ENCODE results near the gene ELAC2.

The ELAC2 gene

GRCh38 chr17:12955521-12955920 lies 62.3 kb downstream of the ELAC2 start:
- H3K9me3 ChIP-seq (ENCODE audit: insufficient read depth, low read length) = no peaks in the 10 kb centered on the region
- no peak overlapping the region for H3K4me3 ChIP-seq (ENCODE audit: insufficient read length, low read depth)
- H3K4me1 ChIP-seq (ENCODE audit: insufficient read depth, insufficient read length) = no peaks in the 10 kb centered on the region
- no peak for DNase-seq (ENCODE audit: low read depth, low spot score)
- peaks cover 25% of the 10 kb centered on the region for H3K36me3 ChIP-seq (ENCODE audit: insufficient read depth, insufficient read length, low read length)
- TF ChIP-seq ZNF274 (IDR thresholded peaks at IDR 0.05; ENCODE audit: low read depth, low read length) (no peak), SUZ12 (IDR thresholded peaks at IDR 0.05; ENCODE audit: extremely low read depth, insufficient read depth, insufficient read length) (no peak), YY1 (IDR thresholded peaks at IDR 0.05; ENCODE audit: insufficient read depth, insufficient read length) (no peak)
- no peaks in the 10 kb centered on the region for H3K27me3 ChIP-seq (ENCODE audit: insufficient read depth, insufficient read length)
- no peak overlapping the region for H3K9ac ChIP-seq (ENCODE audit: insufficient read length, low read depth)

- Histone ChIP-seq H3K27me3 (ENCODE audit: insufficient read depth, insufficient read length) (no peaks in the 10 kb centered on the region), H3K4me1 (ENCODE audit: insufficient read depth, insufficient read length) (no peaks in the 10 kb centered on the region), H3K4me3 (ENCODE audit: insufficient read length, low read depth) (no peak overlapping the region), H3K9me3 (ENCODE audit: insufficient read depth, low read length) (no peaks in the 10 kb centered on the region), H3K36me3 (ENCODE audit: insufficient read depth, insufficient read length, low read length) (peaks cover 30% of the 10 kb centered on the region), H3K9ac (ENCODE audit: insufficient read length, low read depth) (no peak overlapping the region)
- no peak for TF ChIP-seq YY1 (IDR thresholded peaks at IDR 0.05; ENCODE audit: insufficient read depth, insufficient read length)
- no peak for TF ChIP-seq ZNF274 (IDR thresholded peaks at IDR 0.05; ENCODE audit: low read depth, low read length)
- TF ChIP-seq SUZ12 (IDR thresholded peaks at IDR 0.05; ENCODE audit: extremely low read depth, insufficient read depth, insufficient read length) = no peak
- no peak for DNase-seq (ENCODE audit: low read depth, low spot score)
Measured at GRCh38 chr17:12953156-12953555, 64.7 kb downstream of the ELAC2 start.

- TF ChIP-seq ZNF274 (IDR thresholded peaks at IDR 0.05; ENCODE audit: low read depth, low read length) = no peak
- TF ChIP-seq SUZ12 (IDR thresholded peaks at IDR 0.05; ENCODE audit: extremely low read depth, insufficient read depth, insufficient read length) = no peak
- TF ChIP-seq YY1 (IDR thresholded peaks at IDR 0.05; ENCODE audit: insufficient read depth, insufficient read length) = no peak
- Histone ChIP-seq H3K27me3 (ENCODE audit: insufficient read depth, insufficient read length) (no peaks in the 10 kb centered on the region), H3K9me3 (ENCODE audit: insufficient read depth, low read length) (no peaks in the 10 kb centered on the region), H3K4me1 (ENCODE audit: insufficient read depth, insufficient read length) (no peaks in the 10 kb centered on the region), H3K4me3 (ENCODE audit: insufficient read length, low read depth) (no peak overlapping the region), H3K36me3 (ENCODE audit: insufficient read depth, insufficient read length, low read length) (peaks cover 26% of the 10 kb centered on the region), H3K9ac (ENCODE audit: insufficient read length, low read depth) (no peak overlapping the region)
- no peak for DNase-seq (ENCODE audit: low read depth, low spot score)
Measured at GRCh38 chr17:12952012-12952411, 65.8 kb downstream of the ELAC2 start.

GRCh38 chr17:12947047-12947446 lies 70.8 kb downstream of the ELAC2 start:
- no peak overlapping the region for H3K4me3 ChIP-seq (ENCODE audit: insufficient read length, low read depth)
- no peaks in the 10 kb centered on the region for H3K9me3 ChIP-seq (ENCODE audit: insufficient read depth, low read length)
- H3K9ac ChIP-seq (ENCODE audit: insufficient read length, low read depth) = no peak overlapping the region
- H3K36me3 ChIP-seq (ENCODE audit: insufficient read depth, insufficient read length, low read length) = peaks cover 14% of the 10 kb centered on the region
- no peak for TF ChIP-seq YY1 (IDR thresholded peaks at IDR 0.05; ENCODE audit: insufficient read depth, insufficient read length)
- no peak for TF ChIP-seq ZNF274 (IDR thresholded peaks at IDR 0.05; ENCODE audit: low read depth, low read length)
- no peak for TF ChIP-seq SUZ12 (IDR thresholded peaks at IDR 0.05; ENCODE audit: extremely low read depth, insufficient read depth, insufficient read length)
- no peaks in the 10 kb centered on the region for H3K4me1 ChIP-seq (ENCODE audit: insufficient read depth, insufficient read length)
- no peaks in the 10 kb centered on the region for H3K27me3 ChIP-seq (ENCODE audit: insufficient read depth, insufficient read length)
- DNase-seq (ENCODE audit: low read depth, low spot score) = no peak

Data from NT2/D1 (cell line).